Measurements from ENCODE around the gene DCP1A.

DCP1A gene

DNA sequence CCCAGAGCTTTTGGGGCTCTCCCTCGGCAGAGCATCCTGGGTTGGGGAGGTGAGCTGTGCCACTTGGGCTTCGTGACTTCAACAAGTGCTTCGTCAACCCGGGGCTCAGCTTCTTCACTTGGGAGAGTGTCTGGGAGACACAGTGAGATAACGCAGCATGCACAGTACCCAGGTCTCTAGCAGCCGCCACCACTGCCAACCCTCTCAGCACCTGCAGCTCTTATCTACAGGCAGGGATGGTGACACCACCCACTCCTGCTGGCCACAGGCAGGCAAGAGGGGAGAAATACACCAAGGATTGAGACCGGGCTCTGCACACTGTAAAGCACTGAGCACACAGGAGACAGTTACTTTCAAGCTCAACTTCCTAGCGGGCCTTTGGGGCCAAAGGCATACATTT is 103.1 kb downstream of the DCP1A start:
- DNase-seq (ENCODE audit: low read depth), result no peak
- TF ChIP-seq, protein P1, sequence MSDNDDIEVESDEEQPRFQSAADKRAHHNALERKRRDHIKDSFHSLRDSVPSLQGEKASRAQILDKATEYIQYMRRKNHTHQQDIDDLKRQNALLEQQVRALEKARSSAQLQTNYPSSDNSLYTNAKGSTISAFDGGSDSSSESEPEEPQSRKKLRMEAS (IDR thresholded peaks at IDR 0.05; ENCODE audit: low read depth, low read length), result no peak
- TF ChIP-seq, protein P2, sequence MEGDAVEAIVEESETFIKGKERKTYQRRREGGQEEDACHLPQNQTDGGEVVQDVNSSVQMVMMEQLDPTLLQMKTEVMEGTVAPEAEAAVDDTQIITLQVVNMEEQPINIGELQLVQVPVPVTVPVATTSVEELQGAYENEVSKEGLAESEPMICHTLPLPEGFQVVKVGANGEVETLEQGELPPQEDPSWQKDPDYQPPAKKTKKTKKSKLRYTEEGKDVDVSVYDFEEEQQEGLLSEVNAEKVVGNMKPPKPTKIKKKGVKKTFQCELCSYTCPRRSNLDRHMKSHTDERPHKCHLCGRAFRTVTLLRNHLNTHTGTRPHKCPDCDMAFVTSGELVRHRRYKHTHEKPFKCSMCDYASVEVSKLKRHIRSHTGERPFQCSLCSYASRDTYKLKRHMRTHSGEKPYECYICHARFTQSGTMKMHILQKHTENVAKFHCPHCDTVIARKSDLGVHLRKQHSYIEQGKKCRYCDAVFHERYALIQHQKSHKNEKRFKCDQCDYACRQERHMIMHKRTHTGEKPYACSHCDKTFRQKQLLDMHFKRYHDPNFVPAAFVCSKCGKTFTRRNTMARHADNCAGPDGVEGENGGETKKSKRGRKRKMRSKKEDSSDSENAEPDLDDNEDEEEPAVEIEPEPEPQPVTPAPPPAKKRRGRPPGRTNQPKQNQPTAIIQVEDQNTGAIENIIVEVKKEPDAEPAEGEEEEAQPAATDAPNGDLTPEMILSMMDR (IDR thresholded peaks at IDR 0.05; ENCODE audit: low read depth, low read length), result no peak
- no peak for TF ChIP-seq POLR2A (IDR thresholded peaks at IDR 0.05; ENCODE audit: extremely low read depth, insufficient read length)
- TF ChIP-seq MYC (IDR thresholded peaks at IDR 0.05; ENCODE audit: low read depth, low read length), result no peak

DNA sequence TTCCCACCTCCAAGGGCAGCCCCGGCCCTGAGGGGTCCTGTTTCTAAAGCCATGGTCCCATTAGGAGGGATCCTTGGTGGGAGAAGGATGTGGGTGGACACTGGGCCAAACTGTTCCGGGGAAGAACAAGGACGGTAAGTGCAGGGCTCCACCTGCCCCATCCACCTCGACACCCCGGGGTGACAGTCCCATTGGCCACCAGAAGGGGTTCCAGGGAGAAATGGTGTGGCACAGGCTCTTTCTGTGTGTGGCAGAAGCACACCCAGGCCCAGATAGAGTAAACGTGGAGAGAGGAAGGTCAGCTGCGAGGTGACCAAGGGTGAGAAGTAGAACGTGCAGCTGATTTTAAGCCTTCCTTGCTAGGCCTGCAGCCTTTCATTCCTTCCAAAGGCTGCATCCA is 103.6 kb downstream of the DCP1A start:
- no peak for DNase-seq (ENCODE audit: low read depth)
- no peak overlapping the region for H3K4me3 ChIP-seq (ENCODE audit: low read depth, low read length)
- TF ChIP-seq, protein P1 (IDR thresholded peaks at IDR 0.05; ENCODE audit: low read depth, low read length), result no peak
- TF ChIP-seq, protein P2 (IDR thresholded peaks at IDR 0.05; ENCODE audit: low read depth, low read length), result no peak
- TF ChIP-seq POLR2A (IDR thresholded peaks at IDR 0.05; ENCODE audit: extremely low read depth, insufficient read length), result no peak
- no peak for TF ChIP-seq MYC (IDR thresholded peaks at IDR 0.05; ENCODE audit: low read depth, low read length)

More for the DNA sequence above, 103.1 kb downstream of the DCP1A start:
- no peak overlapping the region for H3K4me3 ChIP-seq (ENCODE audit: low read depth, low read length)

DNA sequence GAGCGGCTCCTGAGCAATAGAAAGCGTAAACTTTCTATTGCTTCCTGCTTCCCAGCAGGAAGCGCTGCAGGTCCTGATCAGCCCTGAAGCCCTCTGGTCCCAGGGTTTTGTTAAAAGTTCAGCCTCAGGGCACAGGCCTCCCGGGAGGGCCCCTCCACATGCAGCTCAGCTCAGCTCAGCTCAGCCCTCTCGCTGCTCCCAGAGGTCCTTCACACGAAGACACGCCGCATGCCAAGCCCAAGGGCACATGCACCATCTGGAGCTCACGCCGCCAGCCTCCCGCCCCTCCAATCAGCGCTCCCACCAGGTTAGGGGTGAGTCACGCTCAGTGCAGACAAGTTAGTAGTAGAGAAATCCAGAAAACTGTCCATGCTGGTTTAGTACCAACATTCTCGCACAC is 104.2 kb downstream of the DCP1A start:
- DNase-seq (ENCODE audit: low read depth), result no peak
- TF ChIP-seq MYC (IDR thresholded peaks at IDR 0.05; ENCODE audit: low read depth, low read length) (no peak), POLR2A (IDR thresholded peaks at IDR 0.05; ENCODE audit: extremely low read depth, insufficient read length) (no peak)
- TF ChIP-seq, protein P2 (IDR thresholded peaks at IDR 0.05; ENCODE audit: low read depth, low read length), result no peak
- TF ChIP-seq, protein P1 (IDR thresholded peaks at IDR 0.05; ENCODE audit: low read depth, low read length), result no peak
- no peak overlapping the region for H3K4me3 ChIP-seq (ENCODE audit: low read depth, low read length)

DNA sequence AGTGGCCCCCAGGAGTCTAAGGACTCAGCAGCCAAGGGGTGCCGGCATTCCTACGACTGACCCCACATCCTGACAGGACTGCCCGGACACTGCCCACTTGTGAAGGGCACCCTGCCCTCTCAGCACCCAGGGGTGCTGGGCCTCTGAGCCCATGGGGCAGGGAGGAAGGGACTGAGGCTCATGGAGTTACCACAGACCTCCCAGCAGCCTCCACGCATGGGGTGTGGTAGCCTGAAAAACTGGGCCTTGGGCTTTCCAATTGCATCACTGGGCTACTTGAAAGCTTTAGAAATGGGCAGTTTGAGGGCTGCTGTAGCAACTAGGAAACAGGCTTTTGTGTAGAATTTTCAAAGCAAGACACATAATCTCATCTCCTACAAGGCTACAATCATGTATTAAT is 104.7 kb downstream of the DCP1A start:
- no peak for TF ChIP-seq MYC (IDR thresholded peaks at IDR 0.05; ENCODE audit: low read depth, low read length)
- no peak for TF ChIP-seq POLR2A (IDR thresholded peaks at IDR 0.05; ENCODE audit: extremely low read depth, insufficient read length)
- TF ChIP-seq, protein P1 (IDR thresholded peaks at IDR 0.05; ENCODE audit: low read depth, low read length), result no peak
- TF ChIP-seq, protein P2 (IDR thresholded peaks at IDR 0.05; ENCODE audit: low read depth, low read length), result no peak
- no peak for DNase-seq (ENCODE audit: low read depth)

DNA sequence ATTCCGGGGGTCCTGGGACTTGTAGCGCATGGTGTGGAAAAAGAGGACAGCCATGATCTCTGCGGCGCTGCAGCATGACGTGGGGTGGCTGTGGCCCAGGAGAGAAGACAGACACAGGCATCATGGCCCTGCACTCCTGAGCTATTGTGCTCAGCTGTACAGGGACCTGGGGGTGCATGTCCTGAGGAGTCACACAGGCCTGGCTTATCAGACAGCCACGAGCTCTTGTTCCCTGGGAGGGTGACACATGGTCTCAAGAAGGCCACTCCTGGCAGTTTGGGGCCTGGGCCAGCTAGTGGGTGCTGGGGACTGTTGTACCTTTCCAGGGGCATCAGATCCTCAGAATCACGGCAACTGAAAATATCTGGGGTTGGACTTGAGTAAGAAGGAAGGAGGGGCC is 105.2 kb downstream of the DCP1A start:
- no peak for TF ChIP-seq MYC (IDR thresholded peaks at IDR 0.05; ENCODE audit: low read depth, low read length)
- TF ChIP-seq, protein P2 (IDR thresholded peaks at IDR 0.05; ENCODE audit: low read depth, low read length), result no peak
- TF ChIP-seq POLR2A (IDR thresholded peaks at IDR 0.05; ENCODE audit: extremely low read depth, insufficient read length), result no peak
- TF ChIP-seq, protein P1 (IDR thresholded peaks at IDR 0.05; ENCODE audit: low read depth, low read length), result no peak
- H3K4me3 ChIP-seq (ENCODE audit: low read depth, low read length), result no peak overlapping the region
- DNase-seq (ENCODE audit: low read depth), result no peak

More for the DNA sequence above, 104.7 kb downstream of the DCP1A start:
- H3K4me3 ChIP-seq (ENCODE audit: low read depth, low read length), result no peak overlapping the region
